Glomerular visceral epithelial cell (primary cell): ENCODE measurements around the gene STXBP1.
A peak's percentile ranks its signal among the peaks of the same experiment; 100 is the strongest.

Experiments used
- DNase-seq: peaks from one replicate; pipeline ENCODE4 v3.0.0-alpha.2; 2016; ENCODE audit errors: extremely low spot score

Gene STXBP1

DNA sequence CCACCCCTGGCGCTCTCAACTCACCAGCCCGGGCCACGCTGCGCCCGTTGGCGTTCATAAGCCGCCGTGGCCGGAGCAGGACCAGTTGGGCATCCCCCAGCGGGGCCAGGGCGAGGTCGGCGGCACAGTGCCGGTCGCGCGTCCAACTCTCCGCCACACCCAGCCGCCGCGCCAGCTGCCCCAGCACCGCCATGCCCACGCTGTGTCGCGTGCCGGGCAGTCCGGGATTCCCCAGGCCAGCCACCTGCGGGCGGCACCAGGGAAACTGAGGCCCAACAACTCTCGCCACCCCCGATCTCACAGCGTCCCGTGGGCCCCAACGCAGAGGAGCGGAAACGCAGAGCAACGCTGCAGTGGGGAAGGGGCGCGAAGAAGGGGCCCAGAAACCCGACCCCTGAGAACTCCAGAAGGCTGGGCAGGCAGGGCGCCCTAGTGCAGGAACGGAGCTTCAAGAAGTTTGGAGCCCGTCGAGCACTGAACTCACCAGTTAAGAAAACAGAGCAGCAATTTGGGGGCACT, 102.9 kb downstream of the STXBP1 start:
- DNase-seq, result no peak

- DNase-seq, result peak; percentile 94
Observed at GRCh38 chr9:127715470-127716337, 103.6 kb downstream of the STXBP1 start, which contains the start of the genes PTRH1 and TTC16. TSS of gene PTRH1 (minus strand) at chr9:127715663. CDS start at chr9:127715639, 24 bp downstream. TSS of gene TTC16 (plus strand) at chr9:127716079. CDS start at chr9:127716146, 67 bp downstream.

- DNase-seq, result no peak
Observed at GRCh38 chr9:127716412-127716811, 104.3 kb downstream of the STXBP1 start.

- DNase-seq, result no peak
Observed at GRCh38 chr9:127717766-127718165, 105.7 kb downstream of the STXBP1 start.

GRCh38 chr9:127720031-127720864, 108.2 kb downstream of the STXBP1 start:
- DNase-seq, result no peak

DNA sequence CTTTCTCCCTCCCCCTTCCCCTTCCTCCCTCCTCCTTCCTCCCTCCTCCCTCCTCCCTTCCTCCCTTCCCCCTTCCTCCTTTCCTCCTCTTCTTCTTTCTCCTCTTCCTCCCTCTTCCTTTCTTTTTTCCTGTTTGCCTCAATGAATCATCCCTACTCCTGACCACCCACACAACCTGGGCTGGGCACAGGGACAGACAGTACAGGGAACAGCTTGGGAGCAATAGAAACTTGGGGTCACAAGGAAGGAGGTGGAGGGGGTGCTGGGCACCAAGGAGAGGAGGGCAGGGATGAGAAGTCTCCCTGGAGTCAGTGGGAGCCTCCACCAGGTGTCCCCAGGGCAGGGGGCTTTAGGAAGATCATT, 108.8 kb downstream of the STXBP1 start:
- no peak for DNase-seq

DNA sequence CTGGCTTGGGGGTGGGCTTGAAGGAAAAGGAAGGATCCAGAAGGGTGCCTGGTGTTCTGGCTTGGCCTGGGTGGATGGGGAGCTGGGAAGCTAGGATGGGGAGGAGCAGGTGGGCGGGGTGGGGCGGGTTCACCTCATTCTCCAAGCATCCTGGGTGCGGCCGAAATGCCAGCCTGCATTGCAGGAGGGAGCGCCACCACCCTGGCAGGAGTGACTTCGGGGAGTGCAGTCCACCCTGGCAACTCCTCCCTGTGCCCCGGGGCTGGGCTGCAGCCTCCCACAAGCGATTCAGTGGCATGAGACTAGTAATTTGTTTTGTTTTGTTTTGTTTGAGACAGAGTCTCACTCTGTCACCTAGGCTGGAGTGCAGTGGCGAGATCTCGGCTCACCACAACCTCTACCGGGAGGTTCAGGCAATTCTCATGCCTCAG, 109.3 kb downstream of the STXBP1 start:
- no peak for DNase-seq

- DNase-seq, result no peak
Observed at GRCh38 chr9:127722055-127722745, 110.1 kb downstream of the STXBP1 start.

DNA sequence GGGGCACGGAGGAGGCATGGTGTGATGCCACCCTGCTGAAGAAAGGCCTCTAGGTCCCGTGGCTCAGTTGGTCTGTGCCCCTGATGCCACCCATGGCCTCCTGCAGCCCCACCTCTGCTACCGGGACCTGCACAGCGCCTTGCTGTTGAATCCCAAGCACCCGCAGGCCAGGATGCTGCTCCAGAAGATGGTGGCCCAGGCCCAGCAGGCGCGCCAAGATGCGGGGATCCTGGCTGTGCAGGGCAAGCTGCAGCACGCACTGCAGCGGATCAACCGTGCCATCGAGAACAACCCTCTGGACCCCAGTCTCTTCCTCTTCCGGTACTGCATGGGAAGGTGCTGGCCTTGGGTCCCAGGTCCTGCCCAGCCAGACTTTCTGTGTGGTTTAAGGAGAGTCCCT, 110.9 kb downstream of the STXBP1 start:
- no peak for DNase-seq

DNA sequence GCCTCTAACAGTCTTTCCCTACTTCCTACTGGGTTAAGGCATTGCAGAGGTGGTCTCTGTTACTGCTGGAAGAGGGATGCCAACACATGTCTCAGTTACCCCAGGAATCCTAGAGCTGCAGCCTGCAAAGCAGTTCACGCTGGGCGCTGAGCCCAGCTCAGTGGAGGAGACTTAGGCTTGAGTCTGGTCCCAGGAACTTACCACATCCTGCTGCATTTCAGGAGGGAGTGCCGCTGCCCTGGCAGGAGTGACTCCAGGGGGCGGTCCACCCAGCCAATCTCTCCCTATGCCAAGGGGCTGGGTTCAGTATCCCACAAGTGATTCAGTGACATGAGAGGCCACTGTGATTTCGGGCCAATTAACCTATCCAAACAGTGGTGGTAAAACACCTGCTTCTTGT, 111.4 kb downstream of the STXBP1 start:
- peak; percentile 52 for DNase-seq

- no peak for DNase-seq
Observed at GRCh38 chr9:127724012-127724411, 111.9 kb downstream of the STXBP1 start.

DNA sequence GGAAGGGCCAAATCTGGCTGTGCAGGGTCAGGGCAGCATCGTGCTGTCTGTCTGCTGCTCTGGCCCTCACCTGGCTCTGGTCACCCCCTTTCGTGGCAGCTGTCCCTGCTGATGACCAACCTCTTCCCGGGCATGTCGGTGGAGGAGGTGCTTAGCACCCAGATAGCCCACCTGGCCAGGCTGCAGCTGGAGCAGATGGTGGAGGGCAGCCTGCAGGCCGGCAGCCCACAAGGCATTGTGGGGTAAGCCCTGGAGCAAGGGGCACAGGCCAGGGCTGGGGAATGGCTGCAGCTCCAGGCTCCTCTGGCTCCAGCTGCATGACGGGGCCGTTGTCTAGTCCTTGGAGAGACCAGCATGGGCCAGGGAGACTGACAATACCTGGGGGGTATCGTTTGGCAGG, 114.8 kb downstream of the STXBP1 start:
- no peak for DNase-seq

DNA sequence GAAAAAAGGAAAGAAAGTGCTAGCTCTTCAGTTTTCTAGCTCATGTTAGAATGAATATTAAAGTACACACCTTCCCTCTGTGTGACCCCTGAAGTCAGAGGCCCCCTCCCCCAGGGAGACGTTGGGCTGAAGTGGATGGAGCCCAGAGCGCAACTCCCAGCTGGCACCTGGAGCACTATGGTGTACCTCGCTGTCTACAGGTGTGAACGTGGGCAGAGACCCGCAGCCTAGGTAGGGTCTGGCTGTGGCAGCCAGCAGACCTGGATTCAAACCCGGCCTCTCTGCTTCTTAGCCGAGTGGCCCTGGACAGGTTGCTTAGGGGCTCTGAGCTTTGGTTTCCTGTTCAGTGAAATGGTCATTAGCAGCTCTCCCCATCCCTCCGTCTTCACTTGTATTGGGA, 116.7 kb downstream of the STXBP1 start:
- DNase-seq, result no peak

- no peak for DNase-seq
Observed at GRCh38 chr9:127729522-127730256, 117.6 kb downstream of the STXBP1 start.

DNA sequence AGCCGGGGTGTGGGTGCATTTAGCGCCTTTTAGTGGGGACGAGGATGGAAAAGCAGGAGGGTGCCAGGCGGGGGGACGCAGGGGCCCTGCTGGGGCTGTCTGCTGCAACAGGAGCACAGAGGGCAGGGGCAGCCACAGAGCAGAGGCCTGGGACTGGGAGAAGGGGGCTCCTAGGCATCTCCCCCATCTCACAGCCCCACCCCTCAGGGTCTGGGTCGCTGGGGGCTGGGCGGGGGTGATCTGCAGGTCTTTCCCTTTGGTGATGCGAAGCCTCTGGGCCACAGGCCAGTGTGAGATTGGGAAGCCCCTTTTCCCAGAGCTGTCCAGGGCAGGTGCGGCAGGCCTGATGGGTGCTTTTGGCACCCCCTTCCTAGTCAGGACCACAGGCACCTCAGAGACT, 118.2 kb downstream of the STXBP1 start:
- no peak for DNase-seq

- DNase-seq, result no peak
Observed at GRCh38 chr9:127730799-127731410, 118.8 kb downstream of the STXBP1 start.

DNA sequence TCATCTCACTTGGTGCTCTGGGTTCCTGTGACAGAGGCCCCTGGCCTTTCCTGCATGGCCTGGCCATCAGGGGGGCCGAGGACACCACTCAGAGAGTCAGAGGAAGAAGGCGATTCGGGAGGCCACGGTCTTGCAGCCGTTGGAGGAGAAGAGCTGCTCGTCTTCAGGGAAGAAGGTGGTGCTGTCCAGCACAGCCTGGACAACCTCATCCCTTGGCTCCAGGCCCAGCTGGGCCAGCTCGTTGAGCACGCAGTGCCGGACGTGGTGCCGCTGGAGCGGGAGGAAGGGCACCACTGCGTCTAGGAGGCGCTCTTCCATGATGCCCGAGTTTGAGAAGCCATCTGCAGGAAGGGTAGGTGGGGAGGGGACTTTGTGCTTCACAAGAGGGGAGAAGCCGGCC, 119.9 kb downstream of the STXBP1 start:
- no peak for DNase-seq

DNA sequence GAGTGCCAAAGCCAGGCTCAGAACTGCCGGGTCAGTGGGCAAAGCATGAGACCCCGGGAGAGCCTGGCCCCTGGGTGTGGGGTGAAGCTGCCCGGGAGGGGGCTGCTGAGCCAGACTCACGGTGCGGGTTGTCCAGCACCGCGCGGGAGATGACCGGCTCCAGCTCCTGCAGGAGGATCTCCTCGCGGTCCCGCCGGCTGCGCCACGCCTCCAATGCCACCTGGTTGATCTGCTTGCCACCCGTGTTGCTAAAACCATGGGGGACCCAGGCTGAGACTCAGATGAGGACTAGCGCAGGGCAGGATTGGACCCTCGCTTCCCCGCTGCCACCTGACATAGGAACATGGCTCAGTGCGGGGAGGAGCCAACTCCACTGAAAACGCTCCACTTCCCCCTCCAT, 120.4 kb downstream of the STXBP1 start:
- no peak for DNase-seq

- no peak for DNase-seq
Observed at GRCh38 chr9:127733614-127734013, 121.5 kb downstream of the STXBP1 start.

GRCh38 chr9:127734247-127734746, 122.2 kb downstream of the STXBP1 start:
- no peak for DNase-seq
